Naive B cell (primary cell): ENCODE data around the gene FABP7. TPM values are rescaled to one million over a fixed set of nuclear protein-coding genes. Genes with fewer than 3 reads are reported as not detected.

Experiments used
- ATAC-seq, 2 donors: fragments of 150-1000 bp; cut with Tn5 transposase; 2 replicates each; pipeline ENCODE4 v1.10.0; 2021; ENCODE audit warnings: low read depth in 2 of 2, mild to moderate bottlenecking in 2 of 2, moderate library complexity in 2 of 2
- DNase-seq: peaks from one replicate; pipeline ENCODE4 v3.0.0; 2022
- H3K27ac Mint-ChIP-seq, 6 donors: one replicate each; pipeline ENCODE4 v1.8.0; 2020 to 2022; ENCODE audit warnings: mild to moderate bottlenecking in 6 of 6, mixed read lengths in 6 of 6, moderate library complexity in 5 of 6, inconsistent platforms in 2 of 6
- H3K27me3 Mint-ChIP-seq, 3 donors: one replicate each; pipeline ENCODE4 v1.8.0; 2021 to 2022; ENCODE audit warnings: mixed read lengths in 3 of 3, mild to moderate bottlenecking in 1 of 3
- H3K36me3 Mint-ChIP-seq, 2 donors: one replicate each; pipeline ENCODE4 v1.8.0; 2020 to 2022; ENCODE audit warnings: mixed read lengths in 2 of 2, inconsistent platforms in 1 of 2, mild to moderate bottlenecking in 1 of 2
- H3K4me1 Mint-ChIP-seq, 3 donors: one replicate each; pipeline ENCODE4 v1.8.0; 2020 to 2022; ENCODE audit warnings: mixed read lengths in 3 of 3, inconsistent platforms in 1 of 3, mild to moderate bottlenecking in 1 of 3, moderate library complexity in 1 of 3
- H3K4me3 Mint-ChIP-seq, 8 donors: one replicate each; pipeline ENCODE4 v1.8.0; 2020 to 2022; ENCODE audit warnings: mild to moderate bottlenecking in 8 of 8, mixed read lengths in 8 of 8, moderate library complexity in 8 of 8, inconsistent platforms in 2 of 8
- H3K9me3 Mint-ChIP-seq, 7 donors: one replicate each; pipeline ENCODE4 v1.8.0; 2020 to 2022; ENCODE audit warnings: mixed read lengths in 7 of 7, mild to moderate bottlenecking in 5 of 7, inconsistent platforms in 2 of 7, moderate library complexity in 1 of 7
- polyA plus RNA-seq, 6 donors: library from polyadenylated mRNA; unstranded; fragments of 300-500 nt; fragmentation: Illumina TruSeq; gene quantifications; one replicate each; pipeline ENCODE4 v1.2.3, GENCODE V29; 2021; ENCODE audit warnings: low read depth in 6 of 6

Gene FABP7
- polyA plus RNA-seq, 6 donors from 2014 or later = not detected

GRCh38 chr6:122775975-122776374 lies 3.5 kb upstream of the FABP7 start:
- Mint-ChIP-seq H3K9me3 (peaks cover 0 to 13% (median 2%) of the 10 kb centered on the region in 7 donors), H3K27me3 (peaks cover 7 to 11% (median 9%) of the 10 kb centered on the region in 3 donors), H3K4me3 (no peak overlapping the region), H3K4me1 (no peaks in the 10 kb centered on the region), H3K36me3 (no peaks in the 10 kb centered on the region), H3K27ac (no peak overlapping the region)
- no peak for DNase-seq
- no peak for ATAC-seq

GRCh38 chr6:122778302-122778701 lies 1.2 kb upstream of the FABP7 start:
- ATAC-seq (no peak), DNase-seq (no peak)
- peaks cover 7 to 20% (median 14%) of the 10 kb centered on the region in 3 donors for H3K27me3 Mint-ChIP-seq
- H3K9me3 Mint-ChIP-seq = peaks cover 0 to 13% (median 4%) of the 10 kb centered on the region in 7 donors
- no peak overlapping the region for H3K27ac Mint-ChIP-seq
- H3K4me3 Mint-ChIP-seq = no peak overlapping the region
- H3K4me1 Mint-ChIP-seq = no peaks in the 10 kb centered on the region
- H3K36me3 Mint-ChIP-seq = no peaks in the 10 kb centered on the region

DNA sequence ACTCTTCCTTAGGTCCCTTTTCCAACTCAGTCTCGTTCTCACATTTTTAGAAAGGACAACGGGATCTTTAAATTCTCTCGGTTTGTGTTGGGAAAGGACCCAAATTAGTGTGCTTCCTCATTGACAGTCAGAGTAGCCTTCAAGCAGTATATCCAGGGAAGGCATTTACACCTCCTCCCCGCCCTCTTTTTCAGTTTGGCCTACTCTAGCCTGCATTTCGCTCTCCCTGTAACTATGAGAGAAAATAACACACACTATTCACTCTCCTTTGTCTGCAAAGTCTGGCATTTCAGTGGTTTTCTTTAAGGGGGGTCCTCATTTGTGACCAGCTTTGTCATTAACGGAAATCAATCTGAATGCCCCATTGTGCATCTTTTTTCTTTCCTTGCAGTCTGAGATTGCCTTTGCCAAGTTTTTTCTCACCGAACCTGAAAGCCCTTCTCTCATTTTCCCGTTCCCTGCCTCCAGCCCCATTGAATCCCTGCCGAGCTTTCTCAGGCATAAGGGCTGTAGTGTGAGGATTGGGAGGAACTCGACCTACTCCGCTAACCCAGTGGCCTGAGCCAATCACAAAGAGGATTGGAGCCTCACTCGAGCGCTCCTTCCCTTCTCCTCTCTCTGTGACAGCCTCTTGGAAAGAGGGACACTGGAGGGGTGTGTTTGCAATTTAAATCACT lies 393 bp upstream of the FABP7 start:
- Mint-ChIP-seq H3K4me1 (no peaks in the 10 kb centered on the region), H3K4me3 (no peak overlapping the region), H3K27ac (no peak overlapping the region), H3K27me3 (peaks cover 7 to 20% (median 14%) of the 10 kb centered on the region in 3 donors), H3K36me3 (no peaks in the 10 kb centered on the region), H3K9me3 (peaks cover 0 to 13% (median 4%) of the 10 kb centered on the region in 7 donors)
- no peak for DNase-seq
- no peak for ATAC-seq

DNA sequence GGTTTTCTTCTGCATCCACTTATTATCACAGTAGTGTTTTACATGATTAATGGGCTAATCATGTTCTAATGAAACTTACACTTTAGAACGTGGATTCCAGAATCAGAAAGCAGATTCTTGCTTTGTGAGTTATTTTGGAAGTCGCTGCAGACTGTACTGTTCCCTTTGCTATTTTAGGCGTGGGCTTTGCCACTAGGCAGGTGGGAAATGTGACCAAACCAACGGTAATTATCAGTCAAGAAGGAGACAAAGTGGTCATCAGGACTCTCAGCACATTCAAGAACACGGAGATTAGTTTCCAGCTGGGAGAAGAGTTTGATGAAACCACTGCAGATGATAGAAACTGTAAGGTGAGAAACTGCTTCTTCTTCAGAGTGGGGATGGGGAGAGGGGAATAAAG lies 598 bp downstream of the FABP7 start:
- Mint-ChIP-seq H3K4me1 (no peaks in the 10 kb centered on the region), H3K27me3 (peaks cover 7 to 20% (median 14%) of the 10 kb centered on the region in 3 donors), H3K36me3 (no peaks in the 10 kb centered on the region), H3K27ac (no peak overlapping the region), H3K4me3 (no peak overlapping the region), H3K9me3 (peaks cover 0 to 13% (median 4%) of the 10 kb centered on the region in 7 donors)
- ATAC-seq = no peak
- DNase-seq = no peak

GRCh38 chr6:122781716-122782115 lies 2.2 kb downstream of the FABP7 start:
- Mint-ChIP-seq H3K27me3 (peaks cover 7 to 28% (median 16%) of the 10 kb centered on the region in 3 donors), H3K4me3 (no peak overlapping the region), H3K27ac (no peak overlapping the region), H3K36me3 (no peaks in the 10 kb centered on the region), H3K4me1 (no peaks in the 10 kb centered on the region), H3K9me3 (peaks cover 0 to 4% (median 0%) of the 10 kb centered on the region in 7 donors)
- DNase-seq (no peak), ATAC-seq (no peak)

- H3K9me3 Mint-ChIP-seq = peaks cover 0 to 4% (median 0%) of the 10 kb centered on the region in 7 donors
- H3K4me1 Mint-ChIP-seq = no peaks in the 10 kb centered on the region
- peaks cover 20 to 43% (median 30%) of the 10 kb centered on the region in 3 donors for H3K27me3 Mint-ChIP-seq
- no peaks in the 10 kb centered on the region for H3K36me3 Mint-ChIP-seq
- DNase-seq (no peak), ATAC-seq (no peak)
- H3K4me3 Mint-ChIP-seq = no peak overlapping the region
- H3K27ac Mint-ChIP-seq = no peak overlapping the region
Observed at GRCh38 chr6:122783401-122783800, 3.9 kb downstream of the FABP7 start.

- DNase-seq = no peak
- no peak for ATAC-seq
- no peak overlapping the region for H3K27ac Mint-ChIP-seq
- H3K4me1 Mint-ChIP-seq = peaks cover 5 to 21% (median 19%) of the 10 kb centered on the region in 3 donors
- H3K4me3 Mint-ChIP-seq = no peak overlapping the region
- peaks cover 34 to 53% (median 43%) of the 10 kb centered on the region in 3 donors for H3K27me3 Mint-ChIP-seq
- H3K36me3 Mint-ChIP-seq = no peaks in the 10 kb centered on the region
- H3K9me3 Mint-ChIP-seq = peaks cover 0 to 5% (median 0%) of the 10 kb centered on the region in 7 donors
Observed at GRCh38 chr6:122785891-122786290, 6.4 kb downstream of the FABP7 start.

DNA sequence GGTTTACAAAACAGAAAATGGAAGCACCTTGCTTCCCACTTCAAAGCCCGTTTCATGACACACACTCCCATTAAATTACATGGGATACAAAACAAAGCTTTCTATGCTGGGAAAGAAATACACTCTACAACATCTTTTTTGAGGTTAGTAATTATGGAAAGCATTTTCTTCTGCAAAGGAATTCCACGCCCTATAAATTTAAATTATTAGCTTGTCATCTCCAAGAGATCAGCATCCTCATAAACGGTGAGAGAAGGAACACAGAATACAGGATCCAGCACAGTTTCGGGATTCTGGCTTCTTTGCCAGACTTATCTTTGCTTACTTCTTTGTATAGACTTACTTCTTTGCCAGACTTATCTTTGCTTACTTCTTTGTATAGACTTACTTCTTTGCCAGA lies 8.2 kb downstream of the FABP7 start:
- Mint-ChIP-seq H3K27ac (no peak overlapping the region), H3K9me3 (peaks cover 0 to 3% (median 0%) of the 10 kb centered on the region in 7 donors), H3K27me3 (peaks cover 48 to 57% (median 53%) of the 10 kb centered on the region in 3 donors), H3K4me3 (no peak overlapping the region), H3K4me1 (peaks cover 5 to 22% (median 22%) of the 10 kb centered on the region in 3 donors), H3K36me3 (no peaks in the 10 kb centered on the region)
- DNase-seq = no peak
- no peak for ATAC-seq

- peaks cover 53 to 54% (median 53%) of the 10 kb centered on the region in 3 donors for H3K27me3 Mint-ChIP-seq
Observed at GRCh38 chr6:122788208-122788607, 8.7 kb downstream of the FABP7 start.

GRCh38 chr6:122788663-122789181 lies 9.2 kb downstream of the FABP7 start:
- no peaks in the 10 kb centered on the region for H3K36me3 Mint-ChIP-seq
- peaks cover 5 to 22% (median 22%) of the 10 kb centered on the region in 3 donors for H3K4me1 Mint-ChIP-seq
- no peak for ATAC-seq
- H3K27me3 Mint-ChIP-seq = peaks cover 53 to 56% (median 54%) of the 10 kb centered on the region in 3 donors
- peak overlapping the region in 1 of 6 donors; percentile 86 for H3K27ac Mint-ChIP-seq
- peaks cover 0 to 3% (median 0%) of the 10 kb centered on the region in 7 donors for H3K9me3 Mint-ChIP-seq
- H3K4me3 Mint-ChIP-seq = peak overlapping the region; percentile 10 to 72 (median 47)
- no peak for DNase-seq

More at GRCh38 chr6:122788208-122788607, 8.7 kb downstream of the FABP7 start:
- H3K9me3 Mint-ChIP-seq = peaks cover 0 to 3% (median 0%) of the 10 kb centered on the region in 7 donors
- peaks cover 5 to 22% (median 22%) of the 10 kb centered on the region in 3 donors for H3K4me1 Mint-ChIP-seq
- H3K36me3 Mint-ChIP-seq = no peaks in the 10 kb centered on the region
- ATAC-seq (no peak), DNase-seq (no peak)
- H3K4me3 Mint-ChIP-seq = no peak overlapping the region
- no peak overlapping the region for H3K27ac Mint-ChIP-seq

DNA sequence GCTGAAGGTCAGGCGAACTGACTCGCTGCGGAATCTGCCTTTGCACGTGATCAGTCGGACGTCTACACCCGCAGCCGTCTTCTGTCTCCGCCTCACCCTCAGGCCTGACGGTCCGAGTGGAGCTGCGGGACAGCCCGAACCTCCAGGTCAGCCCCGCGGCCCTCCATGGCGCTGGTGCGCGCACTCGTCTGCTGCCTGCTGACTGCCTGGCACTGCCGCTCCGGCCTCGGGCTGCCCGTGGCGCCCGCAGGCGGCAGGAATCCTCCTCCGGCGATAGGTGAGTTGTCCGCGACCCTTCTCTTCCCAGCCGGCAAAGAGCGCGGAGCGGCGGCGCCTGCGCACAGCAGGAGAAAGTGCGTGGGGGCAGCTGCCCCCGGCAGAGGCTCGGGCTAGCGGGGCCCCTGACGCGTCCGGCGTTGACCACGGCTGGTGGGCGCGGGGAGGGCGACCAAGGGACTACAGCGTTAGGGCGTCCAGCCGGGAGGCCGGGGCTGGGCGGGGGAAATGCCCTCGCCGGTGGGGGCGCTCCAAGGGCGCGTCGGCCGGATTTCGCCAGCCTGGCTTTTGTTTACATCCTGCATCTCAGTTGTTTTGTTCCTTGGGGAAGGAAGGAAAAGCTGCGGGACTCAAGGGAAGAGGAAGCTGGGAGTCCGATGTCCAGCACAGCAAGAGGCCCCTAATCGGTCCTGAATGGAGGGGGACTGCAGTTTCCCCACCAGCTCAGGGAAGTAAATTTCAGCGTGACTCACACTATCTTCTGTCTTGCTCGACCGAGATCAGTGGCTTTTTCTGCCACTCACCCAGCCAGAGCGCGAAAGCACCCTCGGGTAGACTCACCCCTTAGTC lies 9.9 kb downstream of the FABP7 start, which contains the start of gene SMPDL3A:
Gene SMPDL3A (plus strand): TSS at position 77 of the 846 bp plus-strand sequence. CDS start 89 bp downstream, at position 166.
- ATAC-seq = peak; percentile 54 to 58
- H3K27me3 Mint-ChIP-seq = peaks cover 53 to 56% (median 54%) of the 10 kb centered on the region in 3 donors
- H3K9me3 Mint-ChIP-seq = peaks cover 0 to 3% (median 0%) of the 10 kb centered on the region in 7 donors
- DNase-seq = no peak
- peak within 1 kb of the TSS; percentile 21 to 86 (median 72) for H3K4me3 Mint-ChIP-seq
- no peaks in the 10 kb centered on the region for H3K36me3 Mint-ChIP-seq
- peaks cover 5 to 22% (median 22%) of the 10 kb centered on the region in 3 donors for H3K4me1 Mint-ChIP-seq
- peak within 1 kb of the TSS in 1 of 6 donors; percentile 86 for H3K27ac Mint-ChIP-seq

- H3K4me3 Mint-ChIP-seq = peak overlapping the region; percentile 21 to 86 (median 72)
- no peaks in the 10 kb centered on the region for H3K36me3 Mint-ChIP-seq
- no peak overlapping the region for H3K27ac Mint-ChIP-seq
- DNase-seq (no peak), ATAC-seq (no peak)
- peaks cover 5 to 22% (median 22%) of the 10 kb centered on the region in 3 donors for H3K4me1 Mint-ChIP-seq
- H3K27me3 Mint-ChIP-seq = peaks cover 53 to 56% (median 54%) of the 10 kb centered on the region in 3 donors
- peaks cover 0 to 3% (median 0%) of the 10 kb centered on the region in 7 donors for H3K9me3 Mint-ChIP-seq
Observed at GRCh38 chr6:122790028-122790422, 10.5 kb downstream of the FABP7 start.
